Naive thymus-derived CD8-positive, alpha-beta T cell (primary cell): ENCODE measurements around the gene FBXL14. TPM values are rescaled to one million over a fixed set of nuclear protein-coding genes. Genes with fewer than 3 reads are reported as not detected.
"Not testable (repeated sequence)": the region's sequence is repeated elsewhere in the genome, so short reads cannot be mapped to it uniquely, and the experiment has no call there.

ENCODE experiments used
- ATAC-seq, 2 donors: fragments of 150-1000 bp; cut with Tn5 transposase in 1 of 2; sonication (Bioruptor Pico), chemical (Tn5 transposase) in 1 of 2; 1 replicate in 1 of 2; 2 replicates in 1 of 2; pipeline ENCODE4 v1.10.0; 2021; ENCODE audit warnings: mild to moderate bottlenecking in 2 of 2, moderate library complexity in 2 of 2
- POLR2A ChIA-PET: fragments of 350-600 bp; sonication (Branson Sonifier 250); formaldehyde crosslinking; loops from one replicate; lab custom pipeline; 2021; ENCODE audit warnings: antibody characterized with exemption; lab: Charles Lee
- DNase-seq, 10 donors: peaks; one replicate each; pipeline versions ENCODE4 v3.0.0 to v3.0.0-alpha.2; 2020 to 2022
- H3K27ac Mint-ChIP-seq, 10 donors: one replicate each; pipeline ENCODE4 v1.8.0; 2020 to 2022; ENCODE audit warnings: mild to moderate bottlenecking in 10 of 10, mixed read lengths in 10 of 10, moderate library complexity in 4 of 10, inconsistent platforms in 1 of 10
- H3K27me3 Mint-ChIP-seq, 5 donors: one replicate each; pipeline ENCODE4 v1.8.0; 2021 to 2022; ENCODE audit warnings: mixed read lengths in 5 of 5
- H3K36me3 Mint-ChIP-seq, 3 donors: one replicate each; pipeline ENCODE4 v1.8.0; 2020 to 2022; ENCODE audit warnings: mixed read lengths in 3 of 3, mild to moderate bottlenecking in 2 of 3, inconsistent platforms in 1 of 3
- H3K4me1 Mint-ChIP-seq, 4 donors: one replicate each; pipeline ENCODE4 v1.8.0; 2021 to 2022; ENCODE audit warnings: mixed read lengths in 4 of 4
- H3K4me3 Mint-ChIP-seq, 10 donors: one replicate each; pipeline ENCODE4 v1.8.0; 2020 to 2022; ENCODE audit warnings: mild to moderate bottlenecking in 10 of 10, mixed read lengths in 10 of 10, moderate library complexity in 6 of 10, inconsistent platforms in 1 of 10
- H3K9me3 Mint-ChIP-seq, 9 donors: one replicate each; pipeline ENCODE4 v1.8.0; 2020 to 2022; ENCODE audit warnings: mixed read lengths in 9 of 9, mild to moderate bottlenecking in 3 of 9, inconsistent platforms in 1 of 9, moderate library complexity in 1 of 9
- polyA plus RNA-seq, 3 donors: library from polyadenylated mRNA; unstranded; fragments of 300-500 nt; fragmentation: Illumina TruSeq; gene quantifications; one replicate each; pipeline ENCODE4 v1.2.3, GENCODE V29; 2021
- total RNA-seq, 8 experiments: library from RNA in 2 of 8; stranded (reverse) in 2 of 8; gene quantifications; one replicate each; pipeline ENCODE4 v1.2.3 and lab custom pipeline; 2021 to 2026

Gene FBXL14
- total and polyA plus RNA-seq, 5 experiments from 2014 or later = 12.1 to 38.8 (median 24.5) TPM

DNA sequence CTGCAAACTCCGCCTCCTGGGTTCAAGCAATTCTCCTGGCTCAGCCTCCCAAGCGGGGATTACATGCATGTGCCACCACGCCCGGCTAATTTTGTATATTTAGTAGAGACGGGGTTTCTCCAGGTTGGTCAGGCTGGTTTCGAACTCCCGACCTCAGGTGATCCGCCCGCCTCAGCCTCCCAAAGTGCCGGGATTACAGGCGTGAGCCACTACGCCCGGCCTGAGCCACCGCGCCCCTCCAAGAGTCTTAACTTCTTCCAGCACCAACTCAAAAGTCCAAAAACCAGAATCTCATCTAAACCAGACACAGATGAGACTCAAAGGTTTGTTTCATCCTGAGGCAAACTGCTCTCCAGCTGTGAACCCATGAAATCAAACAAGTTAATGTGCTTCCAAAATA, 36.3 kb downstream of the FBXL14 start:
- not testable (repeated sequence) for H3K4me1 Mint-ChIP-seq, H3K4me3 Mint-ChIP-seq, DNase-seq, H3K27ac Mint-ChIP-seq, H3K36me3 Mint-ChIP-seq, H3K9me3 Mint-ChIP-seq, ATAC-seq
- peaks cover 3 to 21% (median 9%) of the 10 kb centered on the region in 5 donors for H3K27me3 Mint-ChIP-seq
- POLR2A ChIA-PET = interaction anchor here (1.2 kb wide), 1 partner anchor 35 kb away, joined by 9 read pairs; no protein-coding TSS in a partner anchor

DNA sequence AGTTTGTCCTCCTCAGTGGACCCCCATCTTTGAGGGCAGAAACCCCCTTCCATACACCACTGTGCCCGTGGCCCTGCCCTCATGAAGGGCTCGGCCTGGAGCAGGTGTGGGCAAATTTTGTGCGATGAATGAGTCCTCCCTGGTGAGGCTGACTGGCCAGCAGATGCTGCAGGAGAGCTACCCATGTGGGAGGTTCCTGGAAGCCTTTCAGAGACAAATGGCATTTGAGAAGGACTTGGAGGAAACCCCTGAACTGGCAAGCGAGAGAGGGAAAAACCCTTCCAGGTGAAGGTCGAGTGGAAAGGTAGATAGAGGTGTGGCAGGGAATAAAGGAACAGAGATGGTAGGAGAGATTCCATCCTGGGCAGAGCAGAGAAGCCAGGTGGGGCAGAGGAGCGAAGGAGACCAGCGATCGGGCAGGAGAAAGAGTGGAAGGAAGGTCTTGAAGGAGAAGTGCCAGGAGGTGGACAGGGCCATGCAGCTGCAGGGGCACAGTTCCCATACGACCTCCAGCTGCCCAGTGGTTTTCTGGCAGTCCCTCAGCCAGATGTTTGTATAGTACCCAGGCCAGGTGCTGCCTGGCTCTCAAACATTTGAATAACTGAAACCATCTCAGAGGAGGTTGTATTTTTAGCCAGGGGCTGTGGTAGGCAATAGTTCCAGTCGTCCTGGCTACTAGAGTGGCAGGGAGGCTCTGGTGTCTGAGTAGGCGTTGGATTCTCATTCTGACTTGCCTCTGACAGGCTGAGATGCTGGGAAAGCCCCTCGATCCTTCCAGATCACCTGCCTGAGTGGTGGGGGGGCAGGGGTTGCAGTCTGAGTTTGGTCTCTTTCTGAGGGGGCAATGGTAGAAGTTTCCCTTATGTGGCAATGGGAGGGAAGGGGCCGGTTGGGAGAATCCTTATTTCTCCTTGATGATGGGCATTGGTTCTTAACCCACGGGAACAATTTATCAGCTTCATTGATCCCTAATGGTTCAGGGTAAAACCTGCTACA, 40.1 kb downstream of the FBXL14 start:
- H3K36me3 Mint-ChIP-seq = no peaks in the 10 kb centered on the region
- H3K4me3 Mint-ChIP-seq = no peak overlapping the region
- no peak for ATAC-seq
- POLR2A ChIA-PET = no interaction called here
- H3K27ac Mint-ChIP-seq = peak overlapping the region in 1 of 10 donors; percentile 45
- no peak for DNase-seq
- no peaks in the 10 kb centered on the region for H3K4me1 Mint-ChIP-seq
- H3K27me3 Mint-ChIP-seq = peaks cover 2 to 11% (median 8%) of the 10 kb centered on the region in 5 donors
- H3K9me3 Mint-ChIP-seq = no peaks in the 10 kb centered on the region

DNA sequence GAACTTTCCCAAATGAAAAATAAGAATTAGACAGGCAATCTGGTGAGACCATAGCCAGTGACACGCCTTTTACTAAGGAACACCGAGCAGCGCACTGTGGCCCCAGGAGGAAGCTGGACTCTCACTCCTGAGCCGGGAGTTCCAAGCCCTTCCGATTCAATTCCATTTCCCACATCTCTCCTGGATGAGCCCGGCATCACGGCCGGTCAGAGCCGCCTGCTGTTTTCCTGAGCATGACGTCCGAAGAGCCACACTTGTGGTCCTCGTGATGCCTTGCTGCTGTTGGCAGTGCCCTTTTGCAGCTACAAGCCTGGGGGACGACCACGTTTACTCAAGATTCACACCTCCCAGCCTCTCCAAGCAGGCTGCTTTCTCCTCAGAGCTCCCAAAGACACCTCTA, 40.8 kb downstream of the FBXL14 start:
- Mint-ChIP-seq H3K4me1 (no peaks in the 10 kb centered on the region), H3K36me3 (no peaks in the 10 kb centered on the region), H3K4me3 (no peak overlapping the region), H3K27me3 (peaks cover 2 to 15% (median 9%) of the 10 kb centered on the region in 5 donors), H3K27ac (no peak overlapping the region), H3K9me3 (no peaks in the 10 kb centered on the region)
- POLR2A ChIA-PET = no interaction called here
- DNase-seq (no peak), ATAC-seq (no peak)

DNA sequence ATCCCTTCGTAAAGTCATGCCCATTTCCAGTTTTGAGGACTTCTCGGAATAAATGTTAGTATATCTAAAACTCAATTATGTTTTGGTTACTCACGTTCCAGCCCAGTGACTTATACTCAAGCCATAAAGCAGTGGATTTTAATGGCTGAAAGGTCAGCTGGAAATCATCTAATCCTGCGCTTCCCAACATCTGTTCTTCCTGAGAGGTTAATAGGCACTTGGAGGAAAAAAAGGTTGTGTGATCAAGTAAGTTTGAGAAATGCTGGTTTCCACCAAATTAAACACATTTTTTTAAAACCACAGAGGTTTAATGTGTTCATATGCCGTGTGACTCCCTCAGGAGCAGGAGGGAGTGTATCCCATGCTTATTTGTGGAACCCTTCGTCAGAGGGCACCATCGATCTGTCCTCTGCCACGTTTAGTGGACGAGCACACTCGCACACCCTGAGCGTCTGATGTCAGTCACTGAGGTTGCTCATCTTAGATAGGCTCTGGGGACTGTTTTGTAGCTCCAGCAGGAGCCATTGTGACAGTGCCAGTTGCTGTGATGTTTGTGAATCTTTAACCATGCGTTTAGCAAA, 41.4 kb downstream of the FBXL14 start:
- DNase-seq = no peak
- H3K9me3 Mint-ChIP-seq = no peaks in the 10 kb centered on the region
- H3K27me3 Mint-ChIP-seq = peaks cover 2 to 20% (median 10%) of the 10 kb centered on the region in 5 donors
- no peak overlapping the region for H3K4me3 Mint-ChIP-seq
- no peak overlapping the region for H3K27ac Mint-ChIP-seq
- ATAC-seq = no peak
- POLR2A ChIA-PET = no interaction called here
- no peaks in the 10 kb centered on the region for H3K36me3 Mint-ChIP-seq
- no peaks in the 10 kb centered on the region for H3K4me1 Mint-ChIP-seq

DNA sequence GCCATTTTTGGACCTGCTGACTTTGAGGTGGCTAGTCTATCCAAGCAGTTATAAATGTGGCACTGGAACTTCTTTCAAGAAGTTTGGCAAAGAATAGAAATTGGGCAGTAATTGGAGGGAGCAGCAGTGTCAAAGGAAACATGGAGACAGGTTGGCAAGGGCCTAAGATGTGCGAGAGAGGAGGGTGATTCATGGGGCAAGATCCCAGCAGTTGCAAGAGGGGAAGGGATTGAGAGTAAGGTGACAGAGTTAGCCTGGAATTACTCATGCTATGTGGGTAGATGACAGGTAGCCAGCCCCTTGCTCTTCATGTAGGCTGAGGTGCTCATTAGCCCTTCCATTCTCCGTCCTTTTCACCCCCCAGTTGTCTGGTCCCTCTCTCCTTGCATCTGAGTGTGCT, 42.2 kb downstream of the FBXL14 start:
- Mint-ChIP-seq H3K36me3 (no peaks in the 10 kb centered on the region), H3K9me3 (no peaks in the 10 kb centered on the region), H3K4me1 (no peaks in the 10 kb centered on the region), H3K27ac (peak overlapping the region in 1 of 10 donors; percentile 17), H3K27me3 (peaks cover 2 to 20% (median 10%) of the 10 kb centered on the region in 5 donors), H3K4me3 (no peak overlapping the region)
- ATAC-seq = no peak
- no peak for DNase-seq
- POLR2A ChIA-PET = no interaction called here

DNA sequence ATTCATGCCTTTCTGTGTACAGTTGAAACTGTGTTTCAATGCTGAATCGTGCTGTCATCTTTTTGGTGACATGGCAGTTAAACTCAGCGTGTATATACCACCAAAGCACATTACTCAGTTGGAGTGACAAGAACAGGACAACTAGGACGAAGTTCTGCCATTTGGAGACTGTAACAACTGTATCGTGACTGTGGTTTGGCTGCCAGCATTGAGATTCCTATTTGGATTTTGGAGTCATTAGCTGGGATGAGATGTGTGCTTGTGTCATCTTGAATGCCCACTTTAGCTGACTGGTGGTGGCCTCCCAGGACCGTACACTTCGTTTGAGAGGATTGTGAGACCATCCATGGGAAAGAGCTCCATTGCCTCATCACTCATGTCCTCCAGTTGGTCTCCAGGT, 42.9 kb downstream of the FBXL14 start:
- Mint-ChIP-seq H3K27me3 (peaks cover 0 to 25% (median 10%) of the 10 kb centered on the region in 5 donors), H3K9me3 (no peaks in the 10 kb centered on the region), H3K27ac (no peak overlapping the region), H3K4me3 (no peak overlapping the region), H3K36me3 (no peaks in the 10 kb centered on the region), H3K4me1 (no peaks in the 10 kb centered on the region)
- DNase-seq (no peak), ATAC-seq (no peak)
- POLR2A ChIA-PET = no interaction called here

DNA sequence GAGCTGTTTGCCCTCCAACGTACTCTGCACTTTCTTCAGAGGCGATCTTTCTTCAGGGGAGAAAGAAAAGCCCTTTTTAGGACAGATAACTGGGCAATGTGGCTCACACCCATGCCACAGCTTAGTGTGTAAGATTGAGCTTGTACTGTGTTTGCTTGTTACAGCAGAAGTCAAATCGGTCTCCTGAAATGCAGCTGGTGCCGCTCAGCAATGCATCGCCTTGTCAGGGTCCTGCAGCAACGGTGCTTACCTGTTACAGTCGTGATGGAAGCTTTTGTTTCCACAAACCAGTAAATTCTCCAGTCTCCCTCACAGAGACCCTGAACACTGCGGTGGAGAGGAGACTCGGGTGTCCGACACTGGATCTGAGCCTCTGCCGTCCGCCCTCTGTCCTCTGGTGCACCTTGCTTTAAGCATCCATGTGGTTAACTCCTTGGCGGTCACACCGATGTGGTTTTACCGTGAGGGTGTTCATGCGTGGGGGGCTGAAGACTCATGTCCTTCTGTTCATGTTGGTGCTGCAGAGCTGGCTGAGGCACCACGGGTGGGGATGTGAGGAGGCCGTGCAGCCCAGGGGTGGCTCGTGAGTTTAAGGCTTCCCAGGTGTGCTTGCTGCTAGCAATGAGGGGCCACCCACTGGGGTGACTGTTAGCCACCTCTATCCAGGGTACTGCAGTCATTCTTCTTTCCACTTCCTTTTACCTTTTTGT, 47.3 kb downstream of the FBXL14 start:
- H3K4me1 Mint-ChIP-seq = no peaks in the 10 kb centered on the region
- no peak overlapping the region for H3K27ac Mint-ChIP-seq
- ATAC-seq = no peak
- H3K4me3 Mint-ChIP-seq = no peak overlapping the region
- H3K9me3 Mint-ChIP-seq = peaks cover 0 to 2% (median 0%) of the 10 kb centered on the region in 9 donors
- H3K27me3 Mint-ChIP-seq = peaks cover 9 to 49% (median 32%) of the 10 kb centered on the region in 5 donors
- POLR2A ChIA-PET = no interaction called here
- no peaks in the 10 kb centered on the region for H3K36me3 Mint-ChIP-seq
- no peak for DNase-seq

DNA sequence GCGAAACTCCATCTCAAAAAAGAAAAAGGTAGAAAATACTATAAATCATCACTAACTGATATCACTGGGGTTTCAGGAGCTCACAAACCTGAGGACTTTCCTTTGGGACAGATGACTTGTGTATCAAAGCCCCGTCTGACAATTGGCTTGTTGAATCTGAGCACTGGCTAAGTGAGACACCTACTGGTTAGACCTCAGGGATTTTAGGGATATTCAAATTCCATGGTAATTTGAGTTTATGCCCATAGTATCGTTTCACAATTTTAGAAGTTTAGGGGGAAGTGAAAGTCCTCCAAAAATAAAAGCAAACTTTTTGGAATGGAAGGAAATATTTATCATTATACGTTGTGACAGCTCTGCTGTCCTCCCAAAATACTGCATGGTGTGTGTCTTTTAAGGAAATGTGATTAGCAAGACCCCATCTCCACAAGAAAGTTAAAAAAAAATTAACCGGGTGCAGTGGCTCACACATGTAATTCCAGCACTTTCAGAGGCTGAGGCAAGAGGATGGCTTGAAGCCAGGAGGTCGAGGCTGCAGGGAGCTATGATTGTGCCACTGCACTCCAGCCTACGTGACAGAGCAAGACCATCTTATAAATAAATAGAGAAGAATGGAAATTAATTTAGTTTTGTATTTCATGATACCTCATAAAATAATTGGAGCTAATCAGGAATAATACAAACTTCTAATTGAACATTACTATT, 49.2 kb downstream of the FBXL14 start:
- Mint-ChIP-seq H3K27me3 (peaks cover 10 to 59% (median 45%) of the 10 kb centered on the region in 5 donors), H3K4me1 (no peaks in the 10 kb centered on the region), H3K4me3 (no peak overlapping the region), H3K9me3 (peaks cover 0 to 2% (median 0%) of the 10 kb centered on the region in 9 donors), H3K36me3 (peaks cover 0 to 1% (median 0%) of the 10 kb centered on the region in 3 donors), H3K27ac (peak overlapping the region in 1 of 10 donors; percentile 59)
- POLR2A ChIA-PET = interaction anchor here (0.6 to 1.1 kb wide), 2 partner anchors 15 to 182 kb away, joined by 3 to 5 read pairs; no protein-coding TSS in a partner anchor
- DNase-seq = no peak
- no peak for ATAC-seq

DNA sequence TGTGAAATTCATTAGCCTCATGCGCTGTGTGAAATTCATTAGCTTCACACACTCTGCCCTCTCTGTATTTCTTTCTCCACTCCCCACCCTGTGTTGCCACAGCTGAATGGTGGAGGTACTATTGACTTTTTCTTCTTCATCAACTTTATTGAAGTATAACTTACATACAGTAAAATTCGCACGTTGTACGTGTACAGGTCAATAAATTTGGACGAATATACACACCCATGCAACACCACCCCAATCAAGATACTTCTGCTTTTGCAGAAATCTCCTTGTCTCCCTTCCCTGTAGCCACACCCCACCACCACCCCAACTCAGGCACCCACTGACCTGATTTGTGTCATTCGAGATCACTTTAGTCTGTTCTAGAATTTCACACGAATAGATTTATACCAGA, 51.8 kb downstream of the FBXL14 start:
- DNase-seq (no peak), ATAC-seq (no peak)
- Mint-ChIP-seq H3K9me3 (peaks cover 0 to 2% (median 0%) of the 10 kb centered on the region in 9 donors), H3K27me3 (peaks cover 29 to 77% (median 59%) of the 10 kb centered on the region in 5 donors), H3K27ac (no peak overlapping the region), H3K4me1 (peaks cover 0 to 1% (median 0%) of the 10 kb centered on the region in 4 donors), H3K36me3 (peaks cover 0 to 1% (median 0%) of the 10 kb centered on the region in 3 donors), H3K4me3 (no peak overlapping the region)
- POLR2A ChIA-PET = interaction anchor here (1.2 kb wide), 1 partner anchor 8 kb away, joined by 3 read pairs; no protein-coding TSS in a partner anchor

DNA sequence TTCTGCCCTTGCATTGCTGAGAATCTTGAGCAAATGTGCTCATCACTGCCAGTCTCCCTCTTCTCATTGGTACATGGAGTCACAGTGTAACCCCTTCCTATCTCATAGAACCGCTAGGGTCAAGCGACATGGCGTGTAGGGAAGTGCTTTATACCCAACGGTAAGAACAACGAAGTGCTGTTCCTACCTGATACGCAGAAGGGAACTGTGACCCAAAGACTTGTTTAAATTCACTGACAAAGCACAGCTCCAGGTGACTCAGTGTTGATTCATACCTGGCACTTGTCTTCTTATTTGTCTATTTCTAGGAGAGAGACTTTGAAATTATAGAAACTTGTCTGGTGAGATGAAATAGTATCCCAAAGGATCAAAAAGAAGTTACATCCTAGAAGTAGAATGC, 53.7 kb downstream of the FBXL14 start:
- H3K36me3 Mint-ChIP-seq = peaks cover 0 to 1% (median 0%) of the 10 kb centered on the region in 3 donors
- DNase-seq = no peak
- H3K27ac Mint-ChIP-seq = no peak overlapping the region
- ATAC-seq = no peak
- peaks cover 41 to 79% (median 71%) of the 10 kb centered on the region in 5 donors for H3K27me3 Mint-ChIP-seq
- peaks cover 0 to 4% (median 0%) of the 10 kb centered on the region in 4 donors for H3K4me1 Mint-ChIP-seq
- POLR2A ChIA-PET = no interaction called here
- no peak overlapping the region for H3K4me3 Mint-ChIP-seq
- H3K9me3 Mint-ChIP-seq = peaks cover 0 to 2% (median 0%) of the 10 kb centered on the region in 9 donors

DNA sequence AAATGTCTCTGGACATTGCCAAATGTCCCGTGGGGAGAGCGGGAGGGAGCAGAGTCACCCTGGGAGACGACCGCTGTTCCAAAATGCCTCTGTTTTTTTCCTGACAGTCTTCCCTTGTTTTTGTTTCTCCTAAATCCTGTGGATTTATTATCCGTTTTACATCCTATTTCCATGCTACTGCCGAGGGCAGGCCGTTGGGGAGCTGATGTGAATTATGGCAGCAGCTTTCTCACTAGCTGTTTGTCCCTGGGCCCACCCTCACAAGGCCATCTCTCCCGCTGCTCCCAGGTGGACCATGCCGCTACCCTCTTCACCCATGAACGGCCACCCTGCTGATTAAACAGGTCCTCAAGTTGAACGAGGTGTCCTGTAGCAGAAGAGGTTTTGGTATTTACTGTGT, 55.2 kb downstream of the FBXL14 start:
- no peak overlapping the region for H3K27ac Mint-ChIP-seq

DNA sequence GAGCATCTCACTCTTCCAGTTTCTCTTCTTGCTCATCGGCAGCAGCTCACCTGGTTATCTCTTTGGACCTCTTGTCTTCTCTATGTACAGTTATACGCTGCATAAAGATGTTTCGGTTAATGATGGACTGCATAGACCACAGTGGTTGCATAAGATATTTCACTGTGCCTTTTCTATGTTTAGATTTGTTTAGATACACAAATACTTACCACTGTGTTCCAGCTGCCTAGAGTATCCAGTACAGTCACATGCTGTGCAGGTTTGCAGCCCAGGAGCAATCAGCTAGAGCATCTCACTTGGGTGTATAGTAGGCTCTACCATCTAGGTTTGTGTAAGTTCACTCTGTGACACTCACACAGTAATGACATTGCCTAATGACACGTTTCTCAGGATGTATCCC, 57.6 kb downstream of the FBXL14 start:
- DNase-seq (no peak), ATAC-seq (no peak)
- peaks cover 0 to 1% (median 0%) of the 10 kb centered on the region in 3 donors for H3K36me3 Mint-ChIP-seq
- H3K9me3 Mint-ChIP-seq = no peaks in the 10 kb centered on the region
- H3K27me3 Mint-ChIP-seq = peaks cover 49 to 74% (median 69%) of the 10 kb centered on the region in 5 donors
- no peak overlapping the region for H3K4me3 Mint-ChIP-seq
- H3K27ac Mint-ChIP-seq = no peak overlapping the region
- peaks cover 24 to 29% (median 27%) of the 10 kb centered on the region in 4 donors for H3K4me1 Mint-ChIP-seq
- POLR2A ChIA-PET = no interaction called here

More for the DNA sequence above, 55.2 kb downstream of the FBXL14 start:
- Mint-ChIP-seq H3K4me3 (no peak overlapping the region), H3K9me3 (peaks cover 0 to 2% (median 0%) of the 10 kb centered on the region in 9 donors), H3K36me3 (peaks cover 0 to 1% (median 0%) of the 10 kb centered on the region in 3 donors), H3K4me1 (peaks cover 2 to 7% (median 6%) of the 10 kb centered on the region in 4 donors), H3K27me3 (peaks cover 44 to 78% (median 67%) of the 10 kb centered on the region in 5 donors)
- DNase-seq (no peak), ATAC-seq (no peak)
- POLR2A ChIA-PET = no interaction called here
